Parathyroid adenoma (tissue), 2 donors: ENCODE measurements around the gene NUP160.
"Not testable (repeated sequence)": the region's sequence is repeated elsewhere in the genome, so short reads cannot be mapped to it uniquely, and the experiment has no call there.

Experiments
- H2AFZ ChIP-seq: fragments of 300-600 bp; sonication (generic); one replicate; pipeline ENCODE4 v1.7.0; 2017; ENCODE audit warnings: antibody characterized with exemption, mild to moderate bottlenecking
- H3K27ac ChIP-seq: fragments of 300-600 bp; sonication (generic); one replicate; pipeline ENCODE4 v1.7.0; 2017
- H3K27me3 ChIP-seq: fragments of 300-600 bp; sonication (generic); one replicate; pipeline ENCODE4 v1.7.0; 2017; ENCODE audit warnings: low read length; ENCODE audit not compliant: control insufficient read depth, insufficient read depth
- H3K36me3 ChIP-seq: fragments of 300-600 bp; sonication (generic); one replicate; pipeline ENCODE4 v1.7.0; 2017; ENCODE audit warnings: low read length; ENCODE audit not compliant: control insufficient read depth, insufficient read depth
- H3K4me1 ChIP-seq: fragments of 300-600 bp; sonication (generic); one replicate; pipeline ENCODE4 v1.7.0; 2017; ENCODE audit warnings: control low read depth
- H3K4me2 ChIP-seq: fragments of 300-600 bp; sonication (generic); one replicate; pipeline ENCODE4 v1.7.0; 2017; ENCODE audit warnings: low read length
- H3K4me3 ChIP-seq: fragments of 300-600 bp; sonication (generic); one replicate; pipeline ENCODE4 v1.7.0; 2017; ENCODE audit warnings: low read depth, low read length
- H3K79me2 ChIP-seq: fragments of 300-600 bp; sonication (generic); one replicate; pipeline ENCODE4 v1.7.0; 2017; ENCODE audit warnings: control low read depth
- H3K9ac ChIP-seq: fragments of 300-600 bp; sonication (generic); one replicate; pipeline ENCODE4 v1.7.0; 2017; ENCODE audit warnings: mild to moderate bottlenecking
- H3K9me3 ChIP-seq: fragments of 300-600 bp; sonication (generic); one replicate; pipeline ENCODE4 v1.7.0; 2017; ENCODE audit warnings: low read length; ENCODE audit not compliant: control insufficient read depth
- TF ChIP-seq, protein P1 (sequence below): fragments of 300-600 bp; sonication (generic); IDR thresholded peaks from one replicate; pipeline ENCODE4 v1.7.0; 2017; ENCODE audit warnings: antibody characterized with exemption, mild to moderate bottlenecking
- donor health status: primary hyperparathyroidism.

The NUP160 gene

DNA sequence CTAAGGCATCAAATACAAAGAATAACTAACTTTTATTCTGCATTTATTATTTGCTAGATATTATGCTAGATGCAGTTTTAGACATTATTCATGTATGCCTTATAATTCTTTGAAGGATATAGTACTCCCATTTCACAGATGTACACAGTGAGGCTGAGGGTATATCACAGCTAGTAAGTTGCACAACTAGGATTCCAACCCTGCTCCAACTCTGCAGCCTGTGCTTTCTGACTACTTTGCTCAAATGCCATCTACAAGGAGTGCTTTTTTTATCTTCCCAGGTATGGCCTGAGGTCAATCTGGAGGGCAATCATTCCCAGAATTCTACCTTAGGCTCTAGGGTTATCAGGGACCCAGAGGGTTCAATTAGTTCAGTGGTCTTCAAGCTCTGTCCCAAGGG is 28.4 kb downstream of the NUP160 start:
- H3K36me3 ChIP-seq = no peaks in the 10 kb centered on the region
- no peaks in the 10 kb centered on the region for H3K27me3 ChIP-seq
- H3K9me3 ChIP-seq = no peaks in the 10 kb centered on the region
- no peak overlapping the region for H2AFZ ChIP-seq
- H3K4me3 ChIP-seq = no peak overlapping the region
- no peaks in the 10 kb centered on the region for H3K79me2 ChIP-seq
- no peak overlapping the region for H3K9ac ChIP-seq
- H3K27ac ChIP-seq = no peak overlapping the region
- TF ChIP-seq, protein P1, sequence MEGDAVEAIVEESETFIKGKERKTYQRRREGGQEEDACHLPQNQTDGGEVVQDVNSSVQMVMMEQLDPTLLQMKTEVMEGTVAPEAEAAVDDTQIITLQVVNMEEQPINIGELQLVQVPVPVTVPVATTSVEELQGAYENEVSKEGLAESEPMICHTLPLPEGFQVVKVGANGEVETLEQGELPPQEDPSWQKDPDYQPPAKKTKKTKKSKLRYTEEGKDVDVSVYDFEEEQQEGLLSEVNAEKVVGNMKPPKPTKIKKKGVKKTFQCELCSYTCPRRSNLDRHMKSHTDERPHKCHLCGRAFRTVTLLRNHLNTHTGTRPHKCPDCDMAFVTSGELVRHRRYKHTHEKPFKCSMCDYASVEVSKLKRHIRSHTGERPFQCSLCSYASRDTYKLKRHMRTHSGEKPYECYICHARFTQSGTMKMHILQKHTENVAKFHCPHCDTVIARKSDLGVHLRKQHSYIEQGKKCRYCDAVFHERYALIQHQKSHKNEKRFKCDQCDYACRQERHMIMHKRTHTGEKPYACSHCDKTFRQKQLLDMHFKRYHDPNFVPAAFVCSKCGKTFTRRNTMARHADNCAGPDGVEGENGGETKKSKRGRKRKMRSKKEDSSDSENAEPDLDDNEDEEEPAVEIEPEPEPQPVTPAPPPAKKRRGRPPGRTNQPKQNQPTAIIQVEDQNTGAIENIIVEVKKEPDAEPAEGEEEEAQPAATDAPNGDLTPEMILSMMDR = no peak
- H3K4me2 ChIP-seq = no peak overlapping the region
- H3K4me1 ChIP-seq = no peaks in the 10 kb centered on the region

DNA sequence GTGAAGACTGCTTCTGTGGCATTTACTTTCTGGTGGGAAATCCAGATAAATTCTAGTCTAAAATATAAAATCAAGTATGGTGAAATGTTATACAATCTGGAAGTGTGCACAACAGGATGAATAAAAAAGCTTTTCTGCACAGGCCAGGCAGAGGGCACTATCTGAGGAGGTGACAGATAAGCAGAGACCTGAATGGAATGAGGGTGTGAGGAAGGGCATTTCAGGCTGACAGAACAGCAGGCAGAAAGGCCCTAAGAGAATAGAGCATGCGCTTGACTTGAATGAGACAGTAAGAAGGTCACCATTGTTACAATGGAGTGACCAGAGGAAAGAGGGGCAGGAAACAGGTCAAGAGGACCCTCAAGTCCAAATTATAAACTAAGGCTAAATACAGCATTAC is 47.4 kb downstream of the NUP160 start:
- H3K9me3 ChIP-seq = no peaks in the 10 kb centered on the region
- H3K4me1 ChIP-seq = no peaks in the 10 kb centered on the region
- no peaks in the 10 kb centered on the region for H3K36me3 ChIP-seq
- no peak overlapping the region for H2AFZ ChIP-seq
- no peaks in the 10 kb centered on the region for H3K27me3 ChIP-seq
- no peaks in the 10 kb centered on the region for H3K79me2 ChIP-seq
- TF ChIP-seq, protein P1 = no peak
- no peak overlapping the region for H3K27ac ChIP-seq
- H3K4me2 ChIP-seq = no peak overlapping the region
- no peak overlapping the region for H3K9ac ChIP-seq
- H3K4me3 ChIP-seq = no peak overlapping the region

DNA sequence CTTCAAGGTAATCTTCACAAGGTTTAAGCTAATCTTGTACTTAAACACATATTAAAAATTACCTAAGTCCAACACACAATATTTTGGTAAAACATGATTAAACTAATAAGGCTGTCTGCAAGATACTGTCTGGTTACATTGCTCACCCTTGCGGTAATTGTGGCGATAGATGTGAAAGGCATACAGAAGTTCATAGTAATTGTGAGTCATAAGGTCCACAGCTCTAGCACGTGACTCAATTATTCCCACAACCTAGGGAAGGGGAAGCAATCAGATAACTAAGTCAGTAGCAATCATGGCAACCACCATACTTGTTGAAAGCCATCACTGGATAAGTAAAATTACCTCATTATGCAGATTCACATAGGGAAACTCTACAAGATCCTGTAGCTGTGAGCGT is 50.5 kb downstream of the NUP160 start:
- H3K79me2 ChIP-seq = no peaks in the 10 kb centered on the region
- no peaks in the 10 kb centered on the region for H3K36me3 ChIP-seq
- H3K4me3 ChIP-seq = no peak overlapping the region
- no peaks in the 10 kb centered on the region for H3K4me1 ChIP-seq
- H3K9ac ChIP-seq = no peak overlapping the region
- no peak overlapping the region for H3K4me2 ChIP-seq
- H3K27ac ChIP-seq = no peak overlapping the region
- H3K9me3 ChIP-seq = no peaks in the 10 kb centered on the region
- H2AFZ ChIP-seq = no peak overlapping the region
- no peaks in the 10 kb centered on the region for H3K27me3 ChIP-seq
- TF ChIP-seq, protein P1 = no peak

DNA sequence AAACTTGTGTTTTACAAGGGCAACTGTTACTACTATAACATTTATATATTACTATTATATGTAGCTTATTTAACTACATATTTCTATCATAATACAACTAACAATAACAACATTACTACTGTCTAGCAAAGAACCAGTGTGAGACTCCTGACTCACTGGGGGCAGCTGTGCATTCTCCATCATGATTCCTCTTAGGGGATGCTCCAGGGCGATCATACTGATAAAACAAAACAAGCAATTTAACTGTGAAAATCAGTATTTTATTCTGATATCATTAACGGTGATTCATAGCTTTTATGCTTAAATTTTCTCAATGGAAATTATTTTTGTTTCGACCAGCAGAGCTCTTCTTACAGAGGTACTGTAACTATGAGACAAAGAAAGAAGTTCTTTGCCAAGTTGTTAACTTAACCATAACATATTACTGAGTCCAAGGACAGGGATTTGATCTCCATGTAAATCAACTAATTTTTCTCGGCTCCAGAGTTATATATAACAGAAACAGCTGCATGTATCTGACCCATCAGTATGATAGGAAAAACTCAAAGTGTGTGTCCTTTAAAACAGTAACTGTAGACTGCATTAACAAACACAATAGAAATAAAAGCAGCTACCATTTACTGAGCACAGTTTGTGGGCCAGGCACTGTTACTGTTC is 56.2 kb downstream of the NUP160 start:
- no peak overlapping the region for H3K9ac ChIP-seq
- TF ChIP-seq, protein P1 = no peak
- H3K4me1 ChIP-seq = no peaks in the 10 kb centered on the region
- no peak overlapping the region for H3K4me3 ChIP-seq
- no peak overlapping the region for H3K27ac ChIP-seq
- no peaks in the 10 kb centered on the region for H3K36me3 ChIP-seq
- no peak overlapping the region for H3K4me2 ChIP-seq
- no peak overlapping the region for H2AFZ ChIP-seq
- no peaks in the 10 kb centered on the region for H3K79me2 ChIP-seq
- no peaks in the 10 kb centered on the region for H3K9me3 ChIP-seq
- H3K27me3 ChIP-seq = no peaks in the 10 kb centered on the region

DNA sequence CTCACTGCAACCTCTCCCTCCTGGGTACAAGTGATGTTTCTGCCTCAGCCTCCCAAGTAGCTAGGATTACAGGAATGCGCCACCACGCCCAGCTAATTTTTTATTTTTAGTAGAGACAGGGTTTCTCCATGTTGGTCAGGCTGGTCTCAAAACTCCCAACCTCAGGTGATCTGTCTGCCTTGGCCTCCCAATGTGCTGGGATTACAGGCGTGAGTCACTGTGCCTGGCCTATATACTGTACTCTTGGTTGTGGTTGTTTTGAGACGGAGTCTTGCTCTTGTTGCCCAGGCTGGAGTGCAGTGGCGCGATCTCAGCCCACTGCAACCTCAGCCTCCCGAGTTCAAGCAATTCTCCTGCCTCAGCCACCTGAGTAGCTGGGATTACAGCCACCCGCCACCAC is 58.1 kb downstream of the NUP160 start:
- not testable (repeated sequence) for H3K9me3 ChIP-seq, H3K79me2 ChIP-seq, H3K36me3 ChIP-seq, H3K27ac ChIP-seq, H3K4me2 ChIP-seq, H3K9ac ChIP-seq, H2AFZ ChIP-seq, H3K4me3 ChIP-seq, H3K27me3 ChIP-seq, H3K4me1 ChIP-seq
